ENCODE results near the gene DNAH8. TPM values are rescaled to one million over a fixed set of nuclear protein-coding genes. Genes with fewer than 3 reads are reported as not detected.

DNAH8 gene
- total and polyA plus RNA-seq, 2 donors (not counting 3 experiments of a cell fraction or from before 2014, with no cell fraction given), result 0.29 to 0.61 TPM

GRCh38 chr6:38762848-38763247 is 47.7 kb downstream of the DNAH8 start:
- no peaks in the 10 kb centered on the region for H3K9me1 ChIP-seq (replicated peaks; ENCODE audit: control insufficient read depth, extremely low read depth, insufficient read depth, low read length)
- H3K9me3 ChIP-seq (replicated peaks; ENCODE audit: control insufficient read depth, insufficient read depth, low read length), result no peaks in the 10 kb centered on the region
- TF ChIP-seq POLR2AphosphoS5 (IDR thresholded peaks at IDR 0.05; ENCODE audit: insufficient read depth, low read depth, low read length) (no peak), POLR2A (IDR thresholded peaks at IDR 0.05; ENCODE audit: low read depth, low read length) (no peak), MAX (IDR thresholded peaks at IDR 0.05; ENCODE audit: insufficient read depth, insufficient read length) (no peak), JUN (IDR thresholded peaks at IDR 0.05; ENCODE audit: borderline replicate concordance, insufficient read depth, insufficient read length, low read depth) (no peak), EZH2 (IDR thresholded peaks at IDR 0.05; ENCODE audit: borderline replicate concordance, low read depth, low read length, severe bottlenecking) (no peak), GATA2 (IDR thresholded peaks at IDR 0.05; ENCODE audit: insufficient read depth, insufficient read length, low read depth, low read length) (no peak), MYC (IDR thresholded peaks at IDR 0.05; ENCODE audit: low read depth, low read length) (no peak)
- H3K9ac ChIP-seq (replicated peaks; ENCODE audit: extremely low read depth, insufficient read depth, low read length), result no peak overlapping the region
- H3K27ac ChIP-seq (ENCODE audit: insufficient read depth, low read depth, low read length), result no peak overlapping the region
- FAIRE-seq (no peak), DNase-seq (ENCODE audit: low read depth, low spot score) (no peak)
- H3K79me2 ChIP-seq (ENCODE audit: control insufficient read depth, insufficient read depth, low read length), result no peaks in the 10 kb centered on the region
- dilution Hi-C loops (cut with MboI; ENCODE audit: extremely low pct_ligation_motif_present, low sequenced_read_pairs) (no loop called here), intact Hi-C loops (cut with micrococcal nuclease) (no loop called here)
- BruUV-seq (replicated peaks), result no TSS peak
- no peaks in the 10 kb centered on the region for H3K27me3 ChIP-seq (ENCODE audit: control insufficient read depth in 2 of 2, insufficient read depth in 2 of 2, low read length in 2 of 2)
- no peaks in the 10 kb centered on the region for H3K36me3 ChIP-seq (ENCODE audit: control insufficient read depth in 2 of 2, extremely low read depth in 1 of 2, insufficient read depth in 2 of 2, low read length in 2 of 2)
- H2AFZ ChIP-seq (ENCODE audit: low read depth, low read length), result no peak overlapping the region
- no peak overlapping the region for H3K4me3 ChIP-seq (replicated peaks in 1 of 3; ENCODE audit: insufficient read depth in 1 of 3, low read depth in 1 of 3, low read length in 3 of 3)
- ChIA-PET CTCF (interaction anchor here (1.4 kb wide), 2 partner anchors 10 to 11 kb away, joined by 4 to 6 read pairs; no protein-coding TSS in a partner anchor), POLR2A (no interaction called here)
- H3K4me1 ChIP-seq (ENCODE audit: control insufficient read depth, extremely low read depth, insufficient read depth, low read length), result no peaks in the 10 kb centered on the region
- no peaks in the 10 kb centered on the region for H4K20me1 ChIP-seq (replicated peaks; ENCODE audit: control insufficient read depth, extremely low read depth, insufficient read depth, low read length)
- H3K4me2 ChIP-seq (ENCODE audit: insufficient read depth, low read length), result no peak overlapping the region

GRCh38 chr6:38767560-38767959 is 52.4 kb downstream of the DNAH8 start:
- FAIRE-seq (no peak), DNase-seq (ENCODE audit: low read depth, low spot score) (no peak)
- intact Hi-C loops (cut with micrococcal nuclease) (no loop called here), dilution Hi-C loops (cut with MboI; ENCODE audit: extremely low pct_ligation_motif_present, low sequenced_read_pairs) (no loop called here)
- CTCF ChIA-PET, result no interaction called here
- Histone ChIP-seq H3K27me3 (ENCODE audit: control insufficient read depth in 2 of 2, insufficient read depth in 2 of 2, low read length in 2 of 2) (no peaks in the 10 kb centered on the region), H2AFZ (ENCODE audit: low read depth, low read length) (no peak overlapping the region), H3K4me2 (ENCODE audit: insufficient read depth, low read length) (no peak overlapping the region), H3K9me3 (replicated peaks; ENCODE audit: control insufficient read depth, insufficient read depth, low read length) (no peaks in the 10 kb centered on the region), H4K20me1 (replicated peaks; ENCODE audit: control insufficient read depth, extremely low read depth, insufficient read depth, low read length) (no peaks in the 10 kb centered on the region), H3K27ac (ENCODE audit: insufficient read depth, low read depth, low read length) (no peak overlapping the region), H3K79me2 (ENCODE audit: control insufficient read depth, insufficient read depth, low read length) (no peaks in the 10 kb centered on the region), H3K9me1 (replicated peaks; ENCODE audit: control insufficient read depth, extremely low read depth, insufficient read depth, low read length) (no peaks in the 10 kb centered on the region), H3K9ac (replicated peaks; ENCODE audit: extremely low read depth, insufficient read depth, low read length) (no peak overlapping the region), H3K36me3 (ENCODE audit: control insufficient read depth in 2 of 2, extremely low read depth in 1 of 2, insufficient read depth in 2 of 2, low read length in 2 of 2) (no peaks in the 10 kb centered on the region), H3K4me1 (ENCODE audit: control insufficient read depth, extremely low read depth, insufficient read depth, low read length) (peaks cover 17% of the 10 kb centered on the region), H3K4me3 (replicated peaks in 1 of 3; ENCODE audit: insufficient read depth in 1 of 3, low read depth in 1 of 3, low read length in 3 of 3) (no peak overlapping the region)
- POLR2A ChIA-PET, result no interaction called here
- TF ChIP-seq POLR2AphosphoS5 (IDR thresholded peaks at IDR 0.05; ENCODE audit: insufficient read depth, low read depth, low read length) (no peak), JUN (IDR thresholded peaks at IDR 0.05; ENCODE audit: borderline replicate concordance, insufficient read depth, insufficient read length, low read depth) (no peak), POLR2A (IDR thresholded peaks at IDR 0.05; ENCODE audit: low read depth, low read length) (no peak), MAX (IDR thresholded peaks at IDR 0.05; ENCODE audit: insufficient read depth, insufficient read length) (no peak), FOS (IDR thresholded peaks at IDR 0.05; ENCODE audit: borderline replicate concordance, insufficient read depth, low read length) (no peak), CTCF (IDR thresholded peaks at IDR 0.05; ENCODE audit: extremely low read depth in 1 of 2, insufficient read depth in 1 of 2, low read depth in 1 of 2, low read length in 2 of 2) (no peak), GATA2 (IDR thresholded peaks at IDR 0.05; ENCODE audit: insufficient read depth, insufficient read length, low read depth, low read length) (no peak), EZH2 (IDR thresholded peaks at IDR 0.05; ENCODE audit: borderline replicate concordance, low read depth, low read length, severe bottlenecking) (no peak), MYC (IDR thresholded peaks at IDR 0.05; ENCODE audit: low read depth, low read length) (no peak)
- no TSS peak for BruUV-seq (replicated peaks)
